HepG2 (cell line): ENCODE data around the gene THRB. TPM values are rescaled to one million over a fixed set of nuclear protein-coding genes. Genes with fewer than 3 reads are reported as not detected.

Experiments used
- ARID4A ChIP-seq: sonication (generic); formaldehyde crosslinking; IDR thresholded peaks from 2 replicates; pipeline ENCODE4 v1.5.0; 2020; ENCODE audit warnings: mild to moderate bottlenecking, missing genetic modification reagents, borderline replicate concordance
- FLYWCH1 ChIP-seq: sonication (generic); formaldehyde crosslinking; IDR thresholded peaks from 2 replicates; pipeline ENCODE4 v1.8.1; 2023; ENCODE audit warnings: mild to moderate bottlenecking, missing genetic modification reagents
- HNRNPK ChIP-seq: fragments of 200-400 bp; formaldehyde crosslinking; IDR thresholded peaks from 2 replicates; pipeline ENCODE4 v1.6.1; 2018; ENCODE audit warnings: low read length, low read depth, moderate library complexity, mild to moderate bottlenecking; ENCODE audit not compliant: poor library complexity, severe bottlenecking
- KDM4B ChIP-seq: sonication (generic); formaldehyde crosslinking; IDR thresholded peaks from 2 replicates; pipeline ENCODE4 v1.4.0; 2020; ENCODE audit warnings: missing genetic modification reagents
- MED13 ChIP-seq: sonication (generic); formaldehyde crosslinking; IDR thresholded peaks from 2 replicates; pipeline ENCODE4 v1.5.0; 2020; ENCODE audit warnings: missing genetic modification reagents
- PPARG ChIP-seq: conservative IDR thresholded peaks from 2 replicates; pipeline ENCODE4 v1.6.1; 2016; ENCODE audit warnings: missing biosample characterization, missing genetic modification reagents
- REPIN1 ChIP-seq: sonication (generic); formaldehyde crosslinking; IDR thresholded peaks from 2 replicates; pipeline ENCODE4 v1.8.0; 2022; ENCODE audit warnings: missing genetic modification reagents, low read depth, mild to moderate bottlenecking, borderline replicate concordance
- SMAD1 ChIP-seq: sonication (generic); formaldehyde crosslinking; IDR thresholded peaks from 2 replicates; pipeline ENCODE4 v1.4.0; 2020; ENCODE audit warnings: missing genetic modification reagents, low read depth, mild to moderate bottlenecking, borderline replicate concordance
- ZBTB21 ChIP-seq: sonication (generic); formaldehyde crosslinking; IDR thresholded peaks from 2 replicates; pipeline ENCODE4 v1.4.0; 2020; ENCODE audit warnings: missing genetic modification reagents
- ZNF234 ChIP-seq: sonication (generic); formaldehyde crosslinking; conservative IDR thresholded peaks from 2 replicates; pipeline ENCODE4 v1.5.1; 2020; ENCODE audit warnings: mild to moderate bottlenecking, missing genetic modification reagents
- ZNF350 ChIP-seq: sonication (generic); formaldehyde crosslinking; IDR thresholded peaks from 2 replicates; pipeline ENCODE4 v1.4.0; 2020; ENCODE audit warnings: mild to moderate bottlenecking, low read depth, missing genetic modification reagents, borderline replicate concordance
- ZNF431 ChIP-seq: sonication (generic); formaldehyde crosslinking; IDR thresholded peaks from 2 replicates; pipeline ENCODE4 v1.9.0; 2022; ENCODE audit warnings: missing genetic modification reagents, low read depth, mild to moderate bottlenecking, borderline replicate concordance
- ZNF652 ChIP-seq: IDR thresholded peaks from 2 replicates; pipeline ENCODE4 v1.6.1; 2016; ENCODE audit warnings: low read depth, borderline replicate concordance
- ZNF780A ChIP-seq: sonication (generic); formaldehyde crosslinking; IDR thresholded peaks from 2 replicates; pipeline ENCODE4 v1.8.0; 2022; ENCODE audit warnings: mild to moderate bottlenecking, missing genetic modification reagents, moderate library complexity
- polyA plus RNA-seq, 8 experiments: library from polyadenylated mRNA; depleted of rRNA in 3 of 8; stranded (reverse) in 7 of 8; unstranded in 1 of 8; fragments of >200 nt; fragmentation: Illumina TruSeq in 4 of 8; extraction: Trizol in 4 of 8; gene quantifications; 2 replicates each; pipeline versions ENCODE4 v1.2.1 to v1.2.3, GENCODE V29; 2011 to 2016; ENCODE audit warnings: low read depth in 4 of 8, missing spikeins in 1 of 8, mixed read lengths in 1 of 8; ENCODE audit not compliant: insufficient read depth in 1 of 8
- total RNA-seq, 5 experiments: library from RNA; depleted of rRNA; stranded (reverse); fragments of >200 nt; fragmentation: Illumina TruSeq; extraction: Trizol; gene quantifications; 2 replicates each; pipeline ENCODE4 v1.2.3, GENCODE V29; 2016; ENCODE audit warnings: low read depth in 1 of 5
- TF ChIP-seq, protein P1 (sequence below): sonication (generic); formaldehyde crosslinking; IDR thresholded peaks from 2 replicates; pipeline ENCODE4 v1.5.1; 2020; ENCODE audit warnings: missing genetic modification reagents, mild to moderate bottlenecking, borderline replicate concordance
- TF ChIP-seq, protein P2 (sequence below): sonication (generic); formaldehyde crosslinking; IDR thresholded peaks from 2 replicates; pipeline ENCODE4 v1.4.0; 2020; ENCODE audit warnings: low read depth, mild to moderate bottlenecking, missing genetic modification reagents
- TF ChIP-seq, protein P3 (sequence below): sonication (generic); formaldehyde crosslinking; IDR thresholded peaks from 2 replicates; pipeline ENCODE4 v1.8.1; 2023; ENCODE audit warnings: missing genetic modification reagents, inconsistent platforms, borderline replicate concordance
- TF ChIP-seq, protein P4 (sequence below): sonication (generic); formaldehyde crosslinking; IDR thresholded peaks from 2 replicates; pipeline ENCODE4 v1.4.0; 2020; ENCODE audit warnings: mild to moderate bottlenecking, missing genetic modification reagents

Gene THRB
- total and polyA plus RNA-seq, 2 of the 13 experiments (the other 11 are each of a cell fraction or from before 2014, with no cell fraction given): 4.7 to 22.7 TPM

GRCh38 chr3:24490151-24490550 is 4.5 kb downstream of the THRB start (continued):
- TF ChIP-seq SMAD1: no peak
- peak; percentile 84 for TF ChIP-seq ZNF652 (CRISPR knock-in tag)
- TF ChIP-seq ZNF234 (CRISPR knock-in tag): no peak
- no peak for TF ChIP-seq ZNF350 (CRISPR knock-in tag)
- no peak for TF ChIP-seq HNRNPK
- TF ChIP-seq PPARG: 0 out of 2 replicates have a peak, but pooled peaks have one; percentile 20
- peak; percentile 23; the same call in 1 of the 2 replicates for TF ChIP-seq ARID4A (CRISPR knock-in tag)
- TF ChIP-seq, protein P1, sequence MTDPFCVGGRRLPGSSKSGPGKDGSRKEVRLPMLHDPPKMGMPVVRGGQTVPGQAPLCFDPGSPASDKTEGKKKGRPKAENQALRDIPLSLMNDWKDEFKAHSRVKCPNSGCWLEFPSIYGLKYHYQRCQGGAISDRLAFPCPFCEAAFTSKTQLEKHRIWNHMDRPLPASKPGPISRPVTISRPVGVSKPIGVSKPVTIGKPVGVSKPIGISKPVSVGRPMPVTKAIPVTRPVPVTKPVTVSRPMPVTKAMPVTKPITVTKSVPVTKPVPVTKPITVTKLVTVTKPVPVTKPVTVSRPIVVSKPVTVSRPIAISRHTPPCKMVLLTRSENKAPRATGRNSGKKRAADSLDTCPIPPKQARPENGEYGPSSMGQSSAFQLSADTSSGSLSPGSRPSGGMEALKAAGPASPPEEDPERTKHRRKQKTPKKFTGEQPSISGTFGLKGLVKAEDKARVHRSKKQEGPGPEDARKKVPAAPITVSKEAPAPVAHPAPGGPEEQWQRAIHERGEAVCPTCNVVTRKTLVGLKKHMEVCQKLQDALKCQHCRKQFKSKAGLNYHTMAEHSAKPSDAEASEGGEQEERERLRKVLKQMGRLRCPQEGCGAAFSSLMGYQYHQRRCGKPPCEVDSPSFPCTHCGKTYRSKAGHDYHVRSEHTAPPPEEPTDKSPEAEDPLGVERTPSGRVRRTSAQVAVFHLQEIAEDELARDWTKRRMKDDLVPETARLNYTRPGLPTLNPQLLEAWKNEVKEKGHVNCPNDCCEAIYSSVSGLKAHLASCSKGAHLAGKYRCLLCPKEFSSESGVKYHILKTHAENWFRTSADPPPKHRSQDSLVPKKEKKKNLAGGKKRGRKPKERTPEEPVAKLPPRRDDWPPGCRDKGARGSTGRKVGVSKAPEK (CRISPR knock-in tag): no peak
- no peak for TF ChIP-seq ZNF780A
- TF ChIP-seq ZNF431 (CRISPR knock-in tag): no peak
- TF ChIP-seq MED13: no peak
- no peak for TF ChIP-seq REPIN1 (CRISPR knock-in tag)
- TF ChIP-seq, protein P2, sequence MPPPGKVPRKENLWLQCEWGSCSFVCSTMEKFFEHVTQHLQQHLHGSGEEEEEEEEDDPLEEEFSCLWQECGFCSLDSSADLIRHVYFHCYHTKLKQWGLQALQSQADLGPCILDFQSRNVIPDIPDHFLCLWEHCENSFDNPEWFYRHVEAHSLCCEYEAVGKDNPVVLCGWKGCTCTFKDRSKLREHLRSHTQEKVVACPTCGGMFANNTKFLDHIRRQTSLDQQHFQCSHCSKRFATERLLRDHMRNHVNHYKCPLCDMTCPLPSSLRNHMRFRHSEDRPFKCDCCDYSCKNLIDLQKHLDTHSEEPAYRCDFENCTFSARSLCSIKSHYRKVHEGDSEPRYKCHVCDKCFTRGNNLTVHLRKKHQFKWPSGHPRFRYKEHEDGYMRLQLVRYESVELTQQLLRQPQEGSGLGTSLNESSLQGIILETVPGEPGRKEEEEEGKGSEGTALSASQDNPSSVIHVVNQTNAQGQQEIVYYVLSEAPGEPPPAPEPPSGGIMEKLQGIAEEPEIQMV (CRISPR knock-in tag): no peak
- no peak for TF ChIP-seq FLYWCH1
- TF ChIP-seq, protein P3, sequence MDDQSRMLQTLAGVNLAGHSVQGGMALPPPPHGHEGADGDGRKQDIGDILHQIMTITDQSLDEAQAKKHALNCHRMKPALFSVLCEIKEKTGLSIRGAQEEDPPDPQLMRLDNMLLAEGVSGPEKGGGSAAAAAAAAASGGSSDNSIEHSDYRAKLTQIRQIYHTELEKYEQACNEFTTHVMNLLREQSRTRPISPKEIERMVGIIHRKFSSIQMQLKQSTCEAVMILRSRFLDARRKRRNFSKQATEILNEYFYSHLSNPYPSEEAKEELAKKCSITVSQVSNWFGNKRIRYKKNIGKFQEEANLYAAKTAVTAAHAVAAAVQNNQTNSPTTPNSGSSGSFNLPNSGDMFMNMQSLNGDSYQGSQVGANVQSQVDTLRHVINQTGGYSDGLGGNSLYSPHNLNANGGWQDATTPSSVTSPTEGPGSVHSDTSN (CRISPR knock-in tag): no peak
- TF ChIP-seq, protein P4, sequence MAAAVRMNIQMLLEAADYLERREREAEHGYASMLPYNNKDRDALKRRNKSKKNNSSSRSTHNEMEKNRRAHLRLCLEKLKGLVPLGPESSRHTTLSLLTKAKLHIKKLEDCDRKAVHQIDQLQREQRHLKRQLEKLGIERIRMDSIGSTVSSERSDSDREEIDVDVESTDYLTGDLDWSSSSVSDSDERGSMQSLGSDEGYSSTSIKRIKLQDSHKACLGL (CRISPR knock-in tag): no peak
- 0 out of 2 replicates have a peak, but pooled peaks have one; percentile 38 for TF ChIP-seq KDM4B (CRISPR knock-in tag)
- TF ChIP-seq ZBTB21 (CRISPR knock-in tag): 0 out of 2 replicates have a peak, but pooled peaks have one; percentile 40
